GM19099 (cell line): ENCODE measurements around the gene SYVN1.

ENCODE experiments used
- POLR2A ChIP-seq: IDR thresholded peaks from 3 replicates; pipeline ENCODE4 v1.6.1; 2011; ENCODE audit warnings: low read depth; ENCODE audit not compliant: insufficient read length; ENCODE audit errors: extremely low read depth

The SYVN1 gene

GRCh38 chr11:65134240-65134951 lies at the start of gene SYVN1:
Gene SYVN1, minus strand, starts transcription at chr11:65134519. Its CDS starts 918 bp downstream, at chr11:65133601.
- peak; percentile 95 for TF ChIP-seq POLR2A

GRCh38 chr11:65183201-65183891 lies 49.0 kb upstream of the SYVN1 start:
- no peak for TF ChIP-seq POLR2A

- TF ChIP-seq POLR2A: no peak
These were observed 48.2 kb upstream of the SYVN1 start for GRCh38 chr11:65182258-65183170.

- peak; percentile 42 for TF ChIP-seq POLR2A
These were observed 47.4 kb upstream of the SYVN1 start, which contains the start of gene CAPN1 for GRCh38 chr11:65181569-65182257. Gene CAPN1, plus strand, starts transcription at chr11:65181928. Its CDS starts 774 bp downstream, at chr11:65182702.

GRCh38 chr11:65180877-65181568 lies 46.7 kb upstream of the SYVN1 start:
- peak; percentile 59 for TF ChIP-seq POLR2A

GRCh38 chr11:65172600-65172999 lies 38.3 kb upstream of the SYVN1 start:
- no peak for TF ChIP-seq POLR2A

- no peak for TF ChIP-seq POLR2A
These were observed 35.8 kb upstream of the SYVN1 start, which contains the start of gene SPDYC for GRCh38 chr11:65170058-65170534. Gene SPDYC, plus strand, starts transcription at chr11:65170233. Its CDS starts 1,125 bp downstream, at chr11:65171358.

GRCh38 chr11:65169164-65169641 lies 34.9 kb upstream of the SYVN1 start:
- no peak for TF ChIP-seq POLR2A

- no peak for TF ChIP-seq POLR2A
These were observed 33.3 kb upstream of the SYVN1 start for GRCh38 chr11:65167656-65168055.

- no peak for TF ChIP-seq POLR2A
These were observed 32.6 kb upstream of the SYVN1 start for GRCh38 chr11:65166893-65167292.

- no peak for TF ChIP-seq POLR2A
These were observed 31.3 kb upstream of the SYVN1 start for GRCh38 chr11:65165410-65166317.

- no peak for TF ChIP-seq POLR2A
These were observed 29.4 kb upstream of the SYVN1 start for GRCh38 chr11:65163684-65164083.

GRCh38 chr11:65160643-65161042 lies 26.3 kb upstream of the SYVN1 start:
- no peak for TF ChIP-seq POLR2A
